ENCODE data around the gene SLC35D1. TPM values are rescaled to one million over a fixed set of nuclear protein-coding genes. Genes with fewer than 3 reads are reported as not detected.

The SLC35D1 gene
- total and polyA plus RNA-seq, 2 donors (not counting 1 experiment from before 2014, with no cell fraction given) = 19.3 to 20.3 TPM

- Histone ChIP-seq H3K36me3 (ENCODE audit: control insufficient read depth, insufficient read depth, low read length) (no peaks in the 10 kb centered on the region), H4K20me1 (ENCODE audit: control insufficient read depth, extremely low read depth, insufficient read depth, low read length) (no peaks in the 10 kb centered on the region), H3K4me3 (replicated peaks in 1 of 4; ENCODE audit: control extremely low read depth in 1 of 4, insufficient read depth in 1 of 4, low read depth in 3 of 4, low read length in 4 of 4) (no peak overlapping the region), H3K27me3 (ENCODE audit: control insufficient read depth, insufficient read depth, low read length) (no peaks in the 10 kb centered on the region), H3K79me2 (ENCODE audit: control insufficient read depth, insufficient read depth, low read length) (no peaks in the 10 kb centered on the region), H2AFZ (ENCODE audit: low read length) (no peak overlapping the region), H3K9me3 (ENCODE audit: control insufficient read depth, insufficient read depth, low read depth, low read length) (no peaks in the 10 kb centered on the region), H3K4me1 (ENCODE audit: control insufficient read depth, extremely low read depth, insufficient read depth, low read length) (no peaks in the 10 kb centered on the region), H3K27ac (ENCODE audit: insufficient read depth, low read length) (no peak overlapping the region), H3K4me2 (ENCODE audit: extremely low read depth, insufficient read depth, low read length) (no peak overlapping the region), H3K9ac (ENCODE audit: insufficient read depth, low read length) (no peak overlapping the region)
- DNase-seq (ENCODE audit: low read depth in 2 of 2) = no peak
- TF ChIP-seq EZH2 (IDR thresholded peaks at IDR 0.05; ENCODE audit: low read length, missing control alignments) (no peak), CTCF (conservative IDR thresholded peaks at IDR 0.05 in 1 of 2, IDR thresholded peaks at IDR 0.05 in 1 of 2; ENCODE audit: low read depth in 1 of 2, low read length in 2 of 2) (no peak)
Observed at GRCh38 chr1:67097305-67097704, 43.4 kb upstream of the SLC35D1 start.

GRCh38 chr1:67094191-67094590, 40.2 kb upstream of the SLC35D1 start:
- no peak overlapping the region for H3K27ac ChIP-seq (ENCODE audit: insufficient read depth, low read length)
- no peaks in the 10 kb centered on the region for H3K36me3 ChIP-seq (ENCODE audit: control insufficient read depth, insufficient read depth, low read length)
- TF ChIP-seq CTCF (conservative IDR thresholded peaks at IDR 0.05 in 1 of 2, IDR thresholded peaks at IDR 0.05 in 1 of 2; ENCODE audit: low read depth in 1 of 2, low read length in 2 of 2) (no peak), EZH2 (IDR thresholded peaks at IDR 0.05; ENCODE audit: low read length, missing control alignments) (no peak)
- no peaks in the 10 kb centered on the region for H3K9me3 ChIP-seq (ENCODE audit: control insufficient read depth, insufficient read depth, low read depth, low read length)
- no peak for DNase-seq (ENCODE audit: low read depth in 2 of 2)
- no peaks in the 10 kb centered on the region for H3K79me2 ChIP-seq (ENCODE audit: control insufficient read depth, insufficient read depth, low read length)
- H3K4me2 ChIP-seq (ENCODE audit: extremely low read depth, insufficient read depth, low read length) = no peak overlapping the region
- H3K9ac ChIP-seq (ENCODE audit: insufficient read depth, low read length) = no peak overlapping the region
- H2AFZ ChIP-seq (ENCODE audit: low read length) = no peak overlapping the region
- H3K27me3 ChIP-seq (ENCODE audit: control insufficient read depth, insufficient read depth, low read length) = no peaks in the 10 kb centered on the region
- H4K20me1 ChIP-seq (ENCODE audit: control insufficient read depth, extremely low read depth, insufficient read depth, low read length) = no peaks in the 10 kb centered on the region
- no peak overlapping the region for H3K4me3 ChIP-seq (replicated peaks in 1 of 4; ENCODE audit: control extremely low read depth in 1 of 4, insufficient read depth in 1 of 4, low read depth in 3 of 4, low read length in 4 of 4)
- no peaks in the 10 kb centered on the region for H3K4me1 ChIP-seq (ENCODE audit: control insufficient read depth, extremely low read depth, insufficient read depth, low read length)

GRCh38 chr1:67089685-67090208, 35.8 kb upstream of the SLC35D1 start:
- Histone ChIP-seq H3K4me1 (ENCODE audit: control insufficient read depth, extremely low read depth, insufficient read depth, low read length) (no peaks in the 10 kb centered on the region), H3K36me3 (ENCODE audit: control insufficient read depth, insufficient read depth, low read length) (no peaks in the 10 kb centered on the region), H3K9me3 (ENCODE audit: control insufficient read depth, insufficient read depth, low read depth, low read length) (no peaks in the 10 kb centered on the region), H2AFZ (ENCODE audit: low read length) (no peak overlapping the region), H3K27me3 (ENCODE audit: control insufficient read depth, insufficient read depth, low read length) (no peaks in the 10 kb centered on the region), H3K79me2 (ENCODE audit: control insufficient read depth, insufficient read depth, low read length) (no peaks in the 10 kb centered on the region), H3K4me2 (ENCODE audit: extremely low read depth, insufficient read depth, low read length) (no peak overlapping the region), H3K9ac (ENCODE audit: insufficient read depth, low read length) (no peak overlapping the region), H3K27ac (ENCODE audit: insufficient read depth, low read length) (no peak overlapping the region), H4K20me1 (ENCODE audit: control insufficient read depth, extremely low read depth, insufficient read depth, low read length) (no peaks in the 10 kb centered on the region), H3K4me3 (replicated peaks in 1 of 4; ENCODE audit: control extremely low read depth in 1 of 4, insufficient read depth in 1 of 4, low read depth in 3 of 4, low read length in 4 of 4) (no peak overlapping the region)
- DNase-seq (ENCODE audit: low read depth in 2 of 2) = no peak
- TF ChIP-seq EZH2 (IDR thresholded peaks at IDR 0.05; ENCODE audit: low read length, missing control alignments) (no peak), CTCF (conservative IDR thresholded peaks at IDR 0.05 in 1 of 2, IDR thresholded peaks at IDR 0.05 in 1 of 2; ENCODE audit: low read depth in 1 of 2, low read length in 2 of 2) (no peak)
